Upper lobe of right lung (tissue), 1 donor: ENCODE data around the gene KLHDC10. TPM values are rescaled to one million over a fixed set of nuclear protein-coding genes. Genes with fewer than 3 reads are reported as not detected.
"Not testable (repeated sequence)": the region's sequence is repeated elsewhere in the genome, so short reads cannot be mapped to it uniquely, and the experiment has no call there.

ENCODE experiments used
- ATAC-seq: fragments of 200-7000 bp; cut with Tn5 transposase; one replicate; pipeline ENCODE4 v1.9.1; 2020; ENCODE audit warnings: mild to moderate bottlenecking, moderate library complexity
- DNase-seq: peaks from one replicate; pipeline ENCODE4 v3.0.0-alpha.2; 2020
- H3K27ac ChIP-seq: fragments of 200-600 bp; one replicate; pipeline ENCODE4 v1.8.0; 2022
- H3K27me3 ChIP-seq: fragments of 200-600 bp; one replicate; pipeline ENCODE4 v1.8.0; 2022; ENCODE audit warnings: mild to moderate bottlenecking
- H3K36me3 ChIP-seq: fragments of 200-600 bp; one replicate; pipeline ENCODE4 v1.8.0; 2022
- H3K4me1 ChIP-seq: fragments of 200-600 bp; one replicate; pipeline ENCODE4 v1.8.0; 2022
- H3K4me3 ChIP-seq: fragments of 200-600 bp; one replicate; pipeline ENCODE4 v1.8.0; 2022; ENCODE audit warnings: mild to moderate bottlenecking
- H3K9me3 ChIP-seq: fragments of 200-600 bp; one replicate; pipeline ENCODE4 v1.8.0; 2022
- intact Hi-C: fragments of 100-400 bp; cut with DNase I; formaldehyde crosslinking; loops from one replicate; pipeline ENCODE4 v1.11.0; 2022
- total RNA-seq: library from RNA; stranded (reverse); fragmentation: NEBNext Ultra II Directional; extraction: Animal tissue kit (Norgen Biotek cat#: 25700); gene quantifications from one replicate; pipeline ENCODE4 v1.2.1, GENCODE V29; 2021
- TF ChIP-seq, protein P1 (sequence below): fragments of 200-600 bp; IDR thresholded peaks from one replicate; pipeline ENCODE4 v1.8.0; 2022; ENCODE audit warnings: antibody characterized with exemption
- donor health status: DM: no; HTN: yes; CAD: no; lungs with severe emphysema.

Gene KLHDC10
- total RNA-seq, 1 donor from 2014 or later: 32.0 TPM

GRCh38 chr7:130112093-130112492, 41.8 kb downstream of the KLHDC10 start:
- Histone ChIP-seq H3K4me1 (no peaks in the 10 kb centered on the region), H3K9me3 (no peaks in the 10 kb centered on the region), H3K27me3 (no peaks in the 10 kb centered on the region), H3K4me3 (no peak overlapping the region), H3K27ac (no peak overlapping the region), H3K36me3 (no peaks in the 10 kb centered on the region)
- DNase-seq: no peak
- intact Hi-C loops: no loop called here
- TF ChIP-seq, protein P1, sequence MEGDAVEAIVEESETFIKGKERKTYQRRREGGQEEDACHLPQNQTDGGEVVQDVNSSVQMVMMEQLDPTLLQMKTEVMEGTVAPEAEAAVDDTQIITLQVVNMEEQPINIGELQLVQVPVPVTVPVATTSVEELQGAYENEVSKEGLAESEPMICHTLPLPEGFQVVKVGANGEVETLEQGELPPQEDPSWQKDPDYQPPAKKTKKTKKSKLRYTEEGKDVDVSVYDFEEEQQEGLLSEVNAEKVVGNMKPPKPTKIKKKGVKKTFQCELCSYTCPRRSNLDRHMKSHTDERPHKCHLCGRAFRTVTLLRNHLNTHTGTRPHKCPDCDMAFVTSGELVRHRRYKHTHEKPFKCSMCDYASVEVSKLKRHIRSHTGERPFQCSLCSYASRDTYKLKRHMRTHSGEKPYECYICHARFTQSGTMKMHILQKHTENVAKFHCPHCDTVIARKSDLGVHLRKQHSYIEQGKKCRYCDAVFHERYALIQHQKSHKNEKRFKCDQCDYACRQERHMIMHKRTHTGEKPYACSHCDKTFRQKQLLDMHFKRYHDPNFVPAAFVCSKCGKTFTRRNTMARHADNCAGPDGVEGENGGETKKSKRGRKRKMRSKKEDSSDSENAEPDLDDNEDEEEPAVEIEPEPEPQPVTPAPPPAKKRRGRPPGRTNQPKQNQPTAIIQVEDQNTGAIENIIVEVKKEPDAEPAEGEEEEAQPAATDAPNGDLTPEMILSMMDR: no peak
- no peak for ATAC-seq

- H3K9me3 ChIP-seq: no peaks in the 10 kb centered on the region
- intact Hi-C loops: no loop called here
- no peak for ATAC-seq
- H3K27me3 ChIP-seq: no peaks in the 10 kb centered on the region
- no peak for DNase-seq
- H3K4me1 ChIP-seq: no peaks in the 10 kb centered on the region
- no peaks in the 10 kb centered on the region for H3K36me3 ChIP-seq
- TF ChIP-seq, protein P1: no peak
- no peak overlapping the region for H3K27ac ChIP-seq
- H3K4me3 ChIP-seq: no peak overlapping the region
Measured at GRCh38 chr7:130112662-130113425, 42.5 kb downstream of the KLHDC10 start.

DNA sequence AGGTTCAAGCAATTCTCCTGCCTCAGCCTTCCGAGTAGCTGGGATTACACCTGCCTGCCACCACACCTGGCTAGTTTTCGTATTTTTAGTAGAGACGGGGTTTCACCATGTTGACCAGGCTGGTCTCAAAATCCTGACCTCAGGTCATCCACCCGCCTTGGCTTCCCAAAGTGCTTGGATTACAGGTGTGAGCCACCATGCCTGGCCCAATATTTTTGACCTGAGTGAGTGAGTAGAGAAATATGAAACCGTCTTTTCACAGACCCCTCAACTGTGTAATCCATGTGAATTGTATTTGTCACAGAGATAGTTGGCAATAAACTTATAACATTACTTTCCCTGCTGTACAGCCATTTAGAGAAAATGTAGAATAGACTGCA, 43.1 kb downstream of the KLHDC10 start:
- not testable (repeated sequence) for H3K4me1 ChIP-seq, DNase-seq, ATAC-seq

DNA sequence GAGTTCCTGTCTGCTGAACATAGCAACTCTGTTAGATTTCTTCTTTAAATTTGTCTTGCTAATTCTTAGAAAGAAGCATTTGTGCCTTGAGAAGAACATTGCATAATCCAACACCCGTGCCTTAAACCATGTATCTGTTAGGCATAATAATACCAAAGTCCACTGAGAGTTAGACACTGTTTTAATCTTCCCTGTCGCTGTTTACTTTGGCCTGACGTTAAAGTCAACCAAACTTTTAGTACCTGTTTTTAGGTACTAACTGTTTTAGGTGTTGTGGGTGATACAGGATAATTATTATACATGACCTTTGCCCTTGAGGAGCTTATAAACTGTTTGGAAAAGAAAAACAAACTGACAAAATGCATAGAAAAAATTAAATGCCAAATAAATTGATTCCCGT, 43.6 kb downstream of the KLHDC10 start:
- no peak for DNase-seq
- Histone ChIP-seq H3K4me1 (no peaks in the 10 kb centered on the region), H3K27ac (no peak overlapping the region), H3K27me3 (no peaks in the 10 kb centered on the region), H3K4me3 (no peak overlapping the region), H3K36me3 (peaks cover 8% of the 10 kb centered on the region), H3K9me3 (no peaks in the 10 kb centered on the region)
- intact Hi-C loops: no loop called here
- no peak for ATAC-seq
- TF ChIP-seq, protein P1: no peak

More for the DNA sequence above, 43.1 kb downstream of the KLHDC10 start:
- H3K9me3 ChIP-seq, H3K27ac ChIP-seq, H3K4me3 ChIP-seq, H3K36me3 ChIP-seq, intact Hi-C loops, H3K27me3 ChIP-seq: not testable (repeated sequence)

DNA sequence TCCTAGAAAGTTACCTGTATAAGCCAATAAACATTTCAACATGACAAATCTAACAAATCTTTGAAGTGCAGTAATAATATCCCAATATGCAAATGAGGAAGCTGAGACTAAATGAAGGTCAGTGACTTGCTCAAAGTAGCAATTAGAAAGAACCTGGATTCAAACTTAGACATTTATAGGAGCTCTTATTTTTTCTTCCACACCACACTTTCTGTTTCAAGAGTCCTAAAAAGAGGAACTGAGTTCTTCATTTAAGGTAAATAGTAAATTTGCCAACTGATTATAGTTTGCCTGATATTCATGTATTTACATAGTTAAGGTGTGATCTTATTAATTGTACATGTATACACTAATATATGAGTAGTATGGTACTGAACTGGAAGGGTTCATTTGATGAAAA, 44.0 kb downstream of the KLHDC10 start:
- no peaks in the 10 kb centered on the region for H3K4me1 ChIP-seq
- H3K9me3 ChIP-seq: no peaks in the 10 kb centered on the region
- TF ChIP-seq, protein P1: no peak
- intact Hi-C loops: no loop called here
- no peak overlapping the region for H3K4me3 ChIP-seq
- ATAC-seq: no peak
- DNase-seq: no peak
- no peaks in the 10 kb centered on the region for H3K27me3 ChIP-seq
- H3K27ac ChIP-seq: no peak overlapping the region
- peaks cover 9% of the 10 kb centered on the region for H3K36me3 ChIP-seq

DNA sequence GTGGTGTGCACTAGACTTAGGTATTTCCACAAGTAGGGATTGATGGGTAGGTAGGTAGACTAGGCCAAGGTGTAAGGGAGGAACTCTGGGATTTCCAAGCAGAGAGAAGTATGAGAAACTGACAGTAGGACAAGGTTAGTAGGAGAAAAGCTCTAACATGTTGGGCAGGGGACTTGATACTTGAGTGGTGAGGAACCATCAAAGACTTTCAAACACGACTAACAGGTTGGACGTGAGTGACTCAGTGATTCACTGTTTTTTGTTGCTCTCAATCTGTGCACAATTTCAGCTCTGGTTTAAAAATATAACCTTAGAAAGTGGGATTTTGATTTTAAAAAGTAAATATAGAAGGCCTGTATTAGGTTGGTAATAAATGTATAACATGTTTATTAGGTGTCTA, 44.4 kb downstream of the KLHDC10 start:
- Histone ChIP-seq H3K27ac (no peak overlapping the region), H3K4me3 (no peak overlapping the region), H3K27me3 (no peaks in the 10 kb centered on the region), H3K9me3 (no peaks in the 10 kb centered on the region), H3K36me3 (peaks cover 9% of the 10 kb centered on the region), H3K4me1 (no peaks in the 10 kb centered on the region)
- intact Hi-C loops: no loop called here
- TF ChIP-seq, protein P1: no peak
- ATAC-seq (no peak), DNase-seq (no peak)
